Hepatocyte (in vitro differentiated cells): ENCODE data around the gene MOBP.

Experiments
- CTCF ChIP-seq: fragments of 200-600 bp; sonication (generic); IDR thresholded peaks from 2 replicates; pipeline ENCODE4 v1.5.1; 2016; ENCODE audit warnings: antibody characterized with exemption, mild to moderate bottlenecking; ENCODE audit not compliant: poor library complexity
- EZH2 ChIP-seq: fragments of 200-600 bp; sonication (generic); IDR thresholded peaks from 2 replicates; pipeline ENCODE4 v1.6.1; 2016; ENCODE audit warnings: antibody characterized with exemption, mild to moderate bottlenecking, borderline replicate concordance
- EZH2phosphoT487 ChIP-seq: fragments of 200-600 bp; sonication (generic); IDR thresholded peaks from one replicate; pipeline ENCODE4 v1.6.1; 2018; ENCODE audit warnings: antibody characterized with exemption, mild to moderate bottlenecking, low read depth, moderate library complexity; ENCODE audit not compliant: unreplicated experiment, severe bottlenecking

- no peak for TF ChIP-seq CTCF
- TF ChIP-seq EZH2phosphoT487 = no peak
- TF ChIP-seq EZH2 = no peak
Observed at GRCh38 chr3:39494781-39495180, 27.3 kb downstream of the MOBP start.
